Cardiac muscle cell (in vitro differentiated cells and primary cell): Measurements from ENCODE around the gene ADSS1. TPM values are rescaled to one million over a fixed set of nuclear protein-coding genes. Genes with fewer than 3 reads are reported as not detected.
A peak's percentile ranks its signal among the peaks of the same experiment; 100 is the strongest.

Source experiments
- DNase-seq, 2 donors: peaks; one replicate each; pipeline versions ENCODE4 v3.0.0 to v3.0.0-alpha.2; 2010 to 2017; ENCODE audit warnings: low read depth in 1 of 2, low spot score in 1 of 2
- H3K27ac ChIP-seq: fragments of 200-600 bp; sonication (generic); 2 replicates; pipeline ENCODE4 v1.5.1; 2016
- H3K27me3 ChIP-seq: fragments of 200-600 bp; sonication (generic); 2 replicates; pipeline ENCODE4 v1.6.0; 2016; ENCODE audit warnings: control low read depth
- H3K36me3 ChIP-seq: fragments of 200-600 bp; sonication (generic); 2 replicates; pipeline ENCODE4 v1.5.1; 2016; ENCODE audit warnings: control low read depth
- H3K4me1 ChIP-seq: fragments of 200-600 bp; sonication (generic); 2 replicates; pipeline ENCODE4 v1.8.1; 2017; ENCODE audit warnings: low read depth, mild to moderate bottlenecking, mixed run types
- H3K4me3 ChIP-seq: fragments of 200-600 bp; sonication (generic); 2 replicates; pipeline ENCODE4 v1.5.1; 2016; ENCODE audit warnings: mild to moderate bottlenecking
- H3K9me3 ChIP-seq: fragments of 200-600 bp; sonication (generic); 2 replicates; pipeline ENCODE4 v1.5.1; 2017; ENCODE audit warnings: low read depth, mild to moderate bottlenecking, control low read depth
- polyA plus RNA-seq: library from polyadenylated mRNA; unstranded; fragments of >200 nt; fragmentation: Nextera tagmentation; extraction: Ambion mirVana; gene quantifications from 2 replicates; pipeline ENCODE4 v1.2.1, GENCODE V29; 2016
- total RNA-seq: library from RNA; depleted of rRNA; stranded (reverse); fragments of >200 nt; gene quantifications from 2 replicates; pipeline ENCODE4 v1.2.3, GENCODE V29; 2016
- TF ChIP-seq, protein P1 (sequence below): IDR thresholded peaks from 2 replicates; pipeline ENCODE4 v1.5.1; 2012; ENCODE audit warnings: low read depth, mild to moderate bottlenecking, low read length

The ADSS1 gene
- total and polyA plus RNA-seq, 2 experiments from 2014 or later, result 53.4 to 63.8 TPM

DNA sequence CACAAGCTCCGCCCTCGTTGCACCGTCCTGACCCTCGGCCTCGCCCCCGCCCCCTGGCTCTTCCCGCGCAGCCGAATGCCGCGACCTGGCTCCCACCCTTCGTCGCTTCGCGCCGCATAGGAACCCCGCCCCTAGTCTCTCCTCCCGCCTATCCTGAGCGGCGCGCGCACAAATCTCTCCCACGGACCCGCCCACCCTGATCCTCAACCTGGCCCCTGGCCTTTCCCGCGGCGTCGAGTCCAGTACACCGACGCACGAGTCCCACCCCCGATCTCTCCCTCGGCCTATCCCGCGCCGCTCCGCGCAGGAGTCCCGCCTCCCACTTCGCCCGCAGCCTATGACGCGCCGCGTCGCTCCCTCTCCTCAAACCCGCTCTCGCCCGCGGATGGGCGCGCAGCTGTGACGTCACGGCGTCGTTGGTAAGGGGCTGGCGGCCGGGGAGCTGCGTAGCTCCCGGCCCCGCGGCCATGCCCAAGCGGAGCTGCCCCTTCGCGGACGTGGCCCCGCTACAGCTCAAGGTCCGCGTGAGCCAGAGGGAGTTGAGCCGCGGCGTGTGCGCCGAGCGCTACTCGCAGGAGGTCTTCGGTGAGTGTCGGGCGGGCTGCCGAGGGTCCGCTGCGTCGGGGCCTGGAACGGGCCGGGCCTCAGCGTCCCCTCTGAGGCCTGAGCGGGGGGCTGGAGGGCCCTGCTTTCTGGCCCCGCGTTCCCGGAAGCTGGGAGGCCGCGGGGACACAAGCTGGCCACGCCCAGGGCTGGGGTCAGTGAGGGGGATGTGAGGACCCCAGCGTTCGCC, 28.9 kb downstream of the ADSS1 start, which contains the start of gene SIVA1:
Gene SIVA1 (plus strand): TSS at position 413 of the 793 bp plus-strand sequence. CDS start 55 bp downstream, at position 468.
- peaks cover 8% of the 10 kb centered on the region for H3K4me1 ChIP-seq
- peak within 1 kb of the TSS; percentile 53 for H3K4me3 ChIP-seq
- no peaks in the 10 kb centered on the region for H3K27me3 ChIP-seq

DNA sequence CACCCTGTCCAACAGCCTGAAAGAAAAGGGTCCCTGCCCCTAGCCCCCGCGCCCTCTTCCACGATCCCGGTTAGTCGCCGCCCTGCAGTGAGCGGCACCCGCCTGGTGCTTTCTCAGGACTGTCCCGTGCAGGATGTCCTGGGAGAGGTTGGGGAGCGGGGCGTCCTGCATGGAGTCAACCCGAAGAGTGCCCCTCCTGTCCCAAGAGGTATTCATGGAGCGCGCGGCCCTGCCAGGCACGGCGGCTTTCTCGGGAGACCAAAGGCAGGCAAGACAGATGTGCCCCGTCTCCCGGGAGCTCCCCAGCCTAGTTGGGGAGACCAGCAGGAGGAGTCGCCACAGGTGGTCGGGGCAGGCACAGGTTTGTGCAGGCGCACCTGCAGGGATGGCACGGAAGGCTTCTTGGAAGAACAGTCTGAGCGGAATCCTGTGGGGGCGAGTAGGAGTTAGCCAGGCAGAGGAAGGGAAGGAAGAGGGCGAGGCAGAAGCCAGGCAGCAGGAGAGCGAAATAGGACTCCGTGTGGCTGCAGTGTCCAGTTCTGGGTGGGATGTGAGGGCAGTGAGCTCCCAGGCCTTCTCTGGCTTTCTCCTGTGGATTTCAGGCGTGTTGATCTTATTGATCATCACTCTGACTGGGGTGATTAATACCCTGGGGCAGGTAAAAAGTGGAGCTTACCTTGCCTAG, 29.6 kb downstream of the ADSS1 start:
- DNase-seq, result no peak
- H3K27ac ChIP-seq, result peak overlapping the region; percentile 80
- peaks cover 8% of the 10 kb centered on the region for H3K36me3 ChIP-seq

More for the DNA sequence above, 28.9 kb downstream of the ADSS1 start, which contains the start of gene SIVA1:
- peak; percentile 99 to 100 for DNase-seq
- no peaks in the 10 kb centered on the region for H3K9me3 ChIP-seq
- H3K36me3 ChIP-seq, result peaks cover 8% of the 10 kb centered on the region
- TF ChIP-seq, protein P1, sequence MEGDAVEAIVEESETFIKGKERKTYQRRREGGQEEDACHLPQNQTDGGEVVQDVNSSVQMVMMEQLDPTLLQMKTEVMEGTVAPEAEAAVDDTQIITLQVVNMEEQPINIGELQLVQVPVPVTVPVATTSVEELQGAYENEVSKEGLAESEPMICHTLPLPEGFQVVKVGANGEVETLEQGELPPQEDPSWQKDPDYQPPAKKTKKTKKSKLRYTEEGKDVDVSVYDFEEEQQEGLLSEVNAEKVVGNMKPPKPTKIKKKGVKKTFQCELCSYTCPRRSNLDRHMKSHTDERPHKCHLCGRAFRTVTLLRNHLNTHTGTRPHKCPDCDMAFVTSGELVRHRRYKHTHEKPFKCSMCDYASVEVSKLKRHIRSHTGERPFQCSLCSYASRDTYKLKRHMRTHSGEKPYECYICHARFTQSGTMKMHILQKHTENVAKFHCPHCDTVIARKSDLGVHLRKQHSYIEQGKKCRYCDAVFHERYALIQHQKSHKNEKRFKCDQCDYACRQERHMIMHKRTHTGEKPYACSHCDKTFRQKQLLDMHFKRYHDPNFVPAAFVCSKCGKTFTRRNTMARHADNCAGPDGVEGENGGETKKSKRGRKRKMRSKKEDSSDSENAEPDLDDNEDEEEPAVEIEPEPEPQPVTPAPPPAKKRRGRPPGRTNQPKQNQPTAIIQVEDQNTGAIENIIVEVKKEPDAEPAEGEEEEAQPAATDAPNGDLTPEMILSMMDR, result no peak
- peak within 1 kb of the TSS; percentile 80 for H3K27ac ChIP-seq

DNA sequence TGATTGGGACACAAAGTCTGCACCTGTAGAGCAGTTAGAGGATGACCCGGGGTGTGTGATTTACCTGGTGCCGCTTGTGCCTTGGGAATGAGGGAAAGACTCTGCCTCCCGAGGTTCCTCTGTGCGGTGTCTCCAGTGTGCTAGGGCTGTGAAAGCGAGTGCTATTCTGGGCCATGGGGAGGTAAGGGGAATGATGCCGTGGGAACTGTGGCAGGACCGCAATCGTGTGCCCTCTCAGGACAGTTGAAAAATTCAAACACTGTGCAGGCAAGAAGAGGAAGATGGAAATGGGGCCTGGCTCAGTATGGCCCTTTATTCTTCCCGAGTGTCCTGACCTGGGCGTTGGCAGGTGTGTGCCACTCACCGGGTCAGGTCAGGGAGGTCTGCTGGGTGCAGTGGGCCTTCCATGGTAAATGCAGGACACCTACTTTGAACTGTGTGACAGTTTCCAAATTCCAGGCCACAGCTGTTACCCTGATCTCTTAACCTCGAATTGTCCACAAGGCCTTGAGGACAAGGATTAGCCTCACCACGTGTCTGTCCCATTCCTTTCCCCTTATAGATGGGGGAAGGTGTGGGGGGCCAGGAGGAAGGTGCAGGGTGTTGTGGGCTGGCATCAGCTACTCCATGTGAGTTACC, 30.3 kb downstream of the ADSS1 start:
- TF ChIP-seq, protein P1, result no peak
- no peak overlapping the region for H3K27ac ChIP-seq
- H3K4me3 ChIP-seq, result peak overlapping the region; percentile 53
- H3K4me1 ChIP-seq, result peaks cover 8% of the 10 kb centered on the region
- peaks cover 12% of the 10 kb centered on the region for H3K36me3 ChIP-seq
- no peak for DNase-seq
- H3K9me3 ChIP-seq, result no peaks in the 10 kb centered on the region
- no peaks in the 10 kb centered on the region for H3K27me3 ChIP-seq

More for the DNA sequence above, 29.6 kb downstream of the ADSS1 start:
- Histone ChIP-seq H3K4me3 (peak overlapping the region; percentile 53), H3K4me1 (peaks cover 8% of the 10 kb centered on the region), H3K27me3 (no peaks in the 10 kb centered on the region), H3K9me3 (no peaks in the 10 kb centered on the region)
- TF ChIP-seq, protein P1, result no peak

DNA sequence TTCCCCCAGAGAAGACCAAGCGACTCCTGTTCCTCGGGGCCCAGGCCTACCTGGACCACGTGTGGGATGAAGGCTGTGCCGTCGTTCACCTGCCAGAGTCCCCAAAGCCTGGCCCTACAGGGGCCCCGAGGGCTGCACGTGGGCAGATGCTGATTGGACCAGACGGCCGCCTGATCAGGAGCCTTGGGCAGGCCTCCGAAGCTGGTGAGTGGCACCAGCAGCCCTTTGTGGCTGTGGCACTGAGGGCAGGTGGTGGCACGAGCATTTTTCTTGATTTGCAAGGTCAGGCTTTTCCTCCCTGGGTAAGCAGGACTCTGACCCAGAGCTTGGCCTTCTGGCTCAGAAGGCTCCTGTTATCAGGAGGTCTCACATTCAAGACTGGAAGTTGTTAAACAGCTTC, 31.6 kb downstream of the ADSS1 start:
- peaks cover 8% of the 10 kb centered on the region for H3K4me1 ChIP-seq
- peaks cover 12% of the 10 kb centered on the region for H3K36me3 ChIP-seq
- H3K4me3 ChIP-seq, result no peak overlapping the region
- DNase-seq, result no peak
- no peaks in the 10 kb centered on the region for H3K27me3 ChIP-seq
- no peaks in the 10 kb centered on the region for H3K9me3 ChIP-seq
- no peak overlapping the region for H3K27ac ChIP-seq
- TF ChIP-seq, protein P1, result no peak

DNA sequence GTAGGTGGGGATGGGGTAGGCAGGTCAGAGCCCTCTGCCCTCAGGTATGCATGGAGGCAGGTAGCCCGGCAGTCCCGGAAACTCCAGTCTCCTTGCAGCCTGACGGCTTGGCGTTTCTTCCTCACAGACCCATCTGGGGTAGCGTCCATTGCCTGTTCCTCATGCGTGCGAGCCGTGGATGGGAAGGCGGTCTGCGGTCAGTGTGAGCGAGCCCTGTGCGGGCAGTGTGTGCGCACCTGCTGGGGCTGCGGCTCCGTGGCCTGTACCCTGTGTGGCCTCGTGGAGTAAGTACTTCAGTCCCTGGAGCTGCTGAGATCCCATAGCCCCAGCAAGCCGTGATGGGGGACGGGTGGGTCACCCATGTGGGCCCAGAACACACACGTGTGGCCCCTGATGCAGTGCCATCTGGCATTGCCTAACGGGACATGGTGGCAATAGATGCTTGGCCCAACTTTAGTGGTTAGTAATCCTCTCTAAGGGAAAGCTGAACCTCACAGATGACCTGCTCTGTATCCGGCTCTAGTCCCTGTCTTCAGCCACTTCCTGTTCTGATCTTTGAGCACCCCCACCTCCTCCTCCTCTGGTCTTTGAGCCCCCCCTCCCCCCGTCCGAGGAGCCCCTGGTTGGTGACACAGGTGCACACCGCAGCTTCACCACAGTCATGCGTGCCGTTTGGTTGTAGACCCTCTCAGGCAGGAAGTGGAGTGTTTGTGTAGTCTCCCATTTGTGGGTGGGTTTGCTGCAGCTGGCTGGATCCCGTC, 32.6 kb downstream of the ADSS1 start:
- no peaks in the 10 kb centered on the region for H3K27me3 ChIP-seq
- no peak overlapping the region for H3K27ac ChIP-seq
- peaks cover 8% of the 10 kb centered on the region for H3K4me1 ChIP-seq
- no peak overlapping the region for H3K4me3 ChIP-seq
- peaks cover 12% of the 10 kb centered on the region for H3K36me3 ChIP-seq
- no peak for DNase-seq
- no peaks in the 10 kb centered on the region for H3K9me3 ChIP-seq
- TF ChIP-seq, protein P1, result no peak
